A673 (cell line): ENCODE measurements around the gene CNPY4. TPM values are rescaled to one million over a fixed set of nuclear protein-coding genes. Genes with fewer than 3 reads are reported as not detected.

Experiments used
- BruUV-seq: library from RNA; stranded (reverse); fragments of 400-500 nt; replicated peaks from 2 replicates; lab custom pipeline; 2021; lab: Mats Ljungman, UMichigan
- CTCF ChIA-PET: fragments of 300-600 bp; sonication (Branson Sonifier 250); formaldehyde crosslinking; loops from one replicate; lab custom pipeline; 2022; ENCODE audit warnings: antibody characterized with exemption; lab: Charles Lee
- POLR2A ChIA-PET: fragments of 300-600 bp; sonication (Branson Sonifier 250); formaldehyde crosslinking; loops from one replicate; lab custom pipeline; 2022; ENCODE audit warnings: antibody characterized with exemption; ENCODE audit not compliant: low non-redundant PET; lab: Charles Lee
- DNase-seq: peaks from one replicate; pipeline ENCODE4 v3.0.0-alpha.2; 2015; ENCODE audit warnings: low spot score
- H3K27ac ChIP-seq: fragments of 200-600 bp; sonication (generic); 2 replicates; pipeline ENCODE4 v1.5.1; 2016; ENCODE audit warnings: mixed run types, low read depth, mild to moderate bottlenecking, mixed read lengths, antibody characterized with exemption, low read length; ENCODE audit not compliant: poor library complexity, severe bottlenecking
- H3K27me3 ChIP-seq: fragments of 200-600 bp; sonication (generic); replicated peaks from 2 replicates; pipeline ENCODE4 v1.6.1; 2017; ENCODE audit warnings: mixed run types, low read depth, mild to moderate bottlenecking, mixed read lengths, antibody characterized with exemption, low read length; ENCODE audit not compliant: insufficient read depth, poor library complexity
- H3K36me3 ChIP-seq: fragments of 200-600 bp; sonication (generic); 2 replicates; pipeline ENCODE4 v1.6.1; 2016; ENCODE audit warnings: mixed run types, mild to moderate bottlenecking, mixed read lengths, antibody characterized with exemption, low read length; ENCODE audit not compliant: insufficient read depth, poor library complexity, severe bottlenecking
- H3K4me1 ChIP-seq: fragments of 200-600 bp; sonication (generic); 2 replicates; pipeline ENCODE4 v1.6.1; 2017; ENCODE audit warnings: mixed run types, mild to moderate bottlenecking, mixed read lengths, antibody characterized with exemption, low read length; ENCODE audit not compliant: insufficient read depth, poor library complexity, severe bottlenecking
- H3K4me3 ChIP-seq: fragments of 200-600 bp; sonication (generic); 2 replicates; pipeline ENCODE4 v1.5.1; 2016; ENCODE audit warnings: low read depth, mixed run types, mild to moderate bottlenecking, mixed read lengths, low read length; ENCODE audit not compliant: poor library complexity, severe bottlenecking
- H3K9me3 ChIP-seq: fragments of 200-600 bp; sonication (generic); 2 replicates; pipeline ENCODE4 v1.6.1; 2016; ENCODE audit warnings: mixed run types, low read depth, mild to moderate bottlenecking, mixed read lengths, antibody characterized with exemption, low read length; ENCODE audit not compliant: poor library complexity, severe bottlenecking
- CTCF ChIP-seq: fragments of 300-800, 200-600 bp; sonication (generic); conservative IDR thresholded peaks from 2 replicates; pipeline ENCODE4 v1.5.1; 2017; ENCODE audit warnings: low read depth, mild to moderate bottlenecking, antibody characterized with exemption, low read length, moderate library complexity, mixed read lengths
- EZH2 ChIP-seq: fragments of 200-600 bp; sonication (generic); IDR thresholded peaks from 2 replicates; pipeline ENCODE4 v1.6.1; 2017; ENCODE audit warnings: borderline replicate concordance, low read depth, mild to moderate bottlenecking, mixed read lengths, antibody characterized with exemption, low read length; ENCODE audit not compliant: poor library complexity, severe bottlenecking
- intact Hi-C: fragments of 100-400 bp; cut with micrococcal nuclease; formaldehyde crosslinking; loops from one replicate; pipeline ENCODE4 v1.10.0; 2022; ENCODE audit not compliant: unreplicated experiment
- total RNA-seq: library from RNA; stranded (reverse); gene quantifications from 2 replicates; pipeline ENCODE4 v1.2.3, GENCODE V29; 2021

The CNPY4 gene
- total RNA-seq, 1 experiment from 2014 or later = 20.2 TPM

- BruUV-seq = no TSS peak
- DNase-seq = no peak
- no peak overlapping the region for H3K27ac ChIP-seq
- TF ChIP-seq CTCF (no peak), EZH2 (no peak)
- CTCF ChIA-PET = no interaction called here
- H3K27me3 ChIP-seq = no peaks in the 10 kb centered on the region
- H3K9me3 ChIP-seq = peaks cover 44% of the 10 kb centered on the region
- POLR2A ChIA-PET = no interaction called here
- intact Hi-C loops = no loop called here
- no peak overlapping the region for H3K4me3 ChIP-seq
- peaks cover 3% of the 10 kb centered on the region for H3K4me1 ChIP-seq
- peaks cover 96% of the 10 kb centered on the region for H3K36me3 ChIP-seq
Observed at GRCh38 chr7:100075418-100075817, 44.0 kb upstream of the CNPY4 start.

GRCh38 chr7:100077205-100077604 is 42.2 kb upstream of the CNPY4 start:
- Histone ChIP-seq H3K27ac (no peak overlapping the region), H3K4me3 (no peak overlapping the region), H3K36me3 (peaks cover 78% of the 10 kb centered on the region), H3K9me3 (peaks cover 26% of the 10 kb centered on the region), H3K4me1 (peaks cover 4% of the 10 kb centered on the region), H3K27me3 (no peaks in the 10 kb centered on the region)
- intact Hi-C loops = no loop called here
- TF ChIP-seq EZH2 (no peak), CTCF (no peak)
- ChIA-PET CTCF (no interaction called here), POLR2A (interaction anchor here (0.6 kb wide), 1 partner anchor 130 kb away, joined by 17 read pairs; no protein-coding TSS in a partner anchor)
- DNase-seq = no peak
- BruUV-seq = no TSS peak

DNA sequence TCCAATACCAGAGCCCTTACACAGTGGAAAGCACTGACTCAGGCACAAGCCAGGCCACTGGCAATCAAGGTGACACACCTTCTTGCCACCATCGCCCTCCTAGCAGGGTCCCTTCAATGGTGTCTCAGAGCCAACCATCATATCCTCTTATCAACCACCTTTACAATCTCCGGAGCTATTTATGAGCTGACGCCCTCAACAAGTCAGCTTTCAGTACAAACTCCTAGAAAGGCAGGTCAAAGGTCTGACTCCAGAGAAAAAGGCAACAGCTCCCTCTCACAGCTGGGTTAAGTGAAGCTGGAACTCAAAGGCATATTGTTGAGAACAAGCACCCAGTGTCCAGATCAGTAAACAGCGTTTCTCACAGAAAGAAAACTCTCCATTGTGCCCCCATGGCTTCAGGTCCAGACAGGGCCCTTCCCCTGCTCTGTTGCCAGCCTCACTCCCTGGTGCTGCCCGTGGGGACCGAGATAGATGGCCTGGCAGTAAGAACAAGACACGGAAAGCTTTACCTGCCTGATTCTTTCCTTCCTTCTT is 40.3 kb upstream of the CNPY4 start:
- no peak overlapping the region for H3K4me3 ChIP-seq
- no TSS peak for BruUV-seq
- DNase-seq = no peak
- H3K36me3 ChIP-seq = peaks cover 59% of the 10 kb centered on the region
- CTCF ChIA-PET = no interaction called here
- intact Hi-C loops = no loop called here
- H3K9me3 ChIP-seq = peaks cover 8% of the 10 kb centered on the region
- peaks cover 4% of the 10 kb centered on the region for H3K4me1 ChIP-seq
- no peaks in the 10 kb centered on the region for H3K27me3 ChIP-seq
- TF ChIP-seq CTCF (no peak), EZH2 (no peak)
- POLR2A ChIA-PET = no interaction called here
- H3K27ac ChIP-seq = no peak overlapping the region
